ENCODE results near the gene ZSWIM5.

- TF ChIP-seq, protein P1, sequence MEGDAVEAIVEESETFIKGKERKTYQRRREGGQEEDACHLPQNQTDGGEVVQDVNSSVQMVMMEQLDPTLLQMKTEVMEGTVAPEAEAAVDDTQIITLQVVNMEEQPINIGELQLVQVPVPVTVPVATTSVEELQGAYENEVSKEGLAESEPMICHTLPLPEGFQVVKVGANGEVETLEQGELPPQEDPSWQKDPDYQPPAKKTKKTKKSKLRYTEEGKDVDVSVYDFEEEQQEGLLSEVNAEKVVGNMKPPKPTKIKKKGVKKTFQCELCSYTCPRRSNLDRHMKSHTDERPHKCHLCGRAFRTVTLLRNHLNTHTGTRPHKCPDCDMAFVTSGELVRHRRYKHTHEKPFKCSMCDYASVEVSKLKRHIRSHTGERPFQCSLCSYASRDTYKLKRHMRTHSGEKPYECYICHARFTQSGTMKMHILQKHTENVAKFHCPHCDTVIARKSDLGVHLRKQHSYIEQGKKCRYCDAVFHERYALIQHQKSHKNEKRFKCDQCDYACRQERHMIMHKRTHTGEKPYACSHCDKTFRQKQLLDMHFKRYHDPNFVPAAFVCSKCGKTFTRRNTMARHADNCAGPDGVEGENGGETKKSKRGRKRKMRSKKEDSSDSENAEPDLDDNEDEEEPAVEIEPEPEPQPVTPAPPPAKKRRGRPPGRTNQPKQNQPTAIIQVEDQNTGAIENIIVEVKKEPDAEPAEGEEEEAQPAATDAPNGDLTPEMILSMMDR (IDR thresholded peaks at IDR 0.05), result no peak
- TF ChIP-seq POLR2A (IDR thresholded peaks at IDR 0.05), result no peak
Observed at GRCh38 chr1:45172764-45173163, 33.6 kb downstream of the ZSWIM5 start.

Measured in transverse colon (tissue), 3 donors.